ENCODE data around the gene HIVEP2. TPM values are rescaled to one million over a fixed set of nuclear protein-coding genes. Genes with fewer than 3 reads are reported as not detected.

The HIVEP2 gene
- polyA plus RNA-seq, 2 of the 4 experiments (the other 2 are of a cell fraction) = 2.2 to 2.6 TPM

- TF ChIP-seq EHF (CRISPR knock-in tag; IDR thresholded peaks at IDR 0.05) (no peak), CBX8 (IDR thresholded peaks at IDR 0.05) (no peak)
Measured at GRCh38 chr6:142729618-142730017, 215.4 kb downstream of the HIVEP2 start (continued).

DNA sequence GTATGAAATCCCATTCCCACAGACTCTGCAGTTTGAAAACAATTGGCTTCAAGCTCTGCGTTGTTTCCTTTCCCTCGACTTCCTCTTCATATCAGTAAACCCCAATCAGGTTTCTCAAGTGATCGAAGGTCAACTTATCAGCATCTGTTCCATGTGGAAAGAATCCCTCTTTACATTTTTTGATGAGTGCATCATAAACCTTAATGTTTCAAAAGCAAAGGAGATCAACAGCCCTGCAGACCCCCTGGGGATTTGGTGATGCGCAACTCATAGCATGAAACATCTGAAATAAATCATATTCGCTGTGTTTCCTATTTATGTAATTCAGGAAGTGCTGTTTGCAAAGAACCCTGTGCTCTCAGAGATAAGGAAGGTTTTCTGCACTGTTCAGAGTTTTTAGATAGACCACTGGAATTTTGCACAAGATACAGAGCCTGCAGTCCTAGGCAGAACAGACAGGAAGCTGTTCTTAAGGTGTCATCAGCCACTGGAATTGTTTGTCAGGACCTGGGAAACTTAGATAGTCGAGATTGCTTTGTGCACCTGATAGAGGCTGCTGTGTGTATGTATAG is 216.0 kb downstream of the HIVEP2 start:
- POLR2A ChIA-PET = no interaction called here
- TF ChIP-seq TP53 (CRISPR knock-in tag; IDR thresholded peaks at IDR 0.05) (no peak), RNF2 (IDR thresholded peaks at IDR 0.05; ENCODE audit: borderline replicate concordance, low read depth) (no peak), CHD4 (IDR thresholded peaks at IDR 0.05; ENCODE audit: borderline replicate concordance) (no peak), CEBPB (IDR thresholded peaks at IDR 0.05) (no peak), POLR2A (IDR thresholded peaks at IDR 0.05; ENCODE audit: low read length) (no peak)
- H3K4me1 ChIP-seq = no peaks in the 10 kb centered on the region
- no peaks in the 10 kb centered on the region for H3K9me3 ChIP-seq
- no peak overlapping the region; the same call in 2 of the 3 replicates for H3K4me2 ChIP-seq
- DNase-seq (ENCODE audit: low read depth in 1 of 2, low spot score in 1 of 2) = no peak
- ATAC-seq = no peak
- CTCF ChIA-PET = no interaction called here
- no peak for FAIRE-seq
- WGBS (ENCODE audit: missing lambda C conversion rate) = 32% methylated on average over 6 of the region's 6 CpGs
- no peak overlapping the region for H3K27ac ChIP-seq
- no peak overlapping the region for H3K4me3 ChIP-seq

GRCh38 chr6:142728364-142728763 is 216.6 kb downstream of the HIVEP2 start:
- Histone ChIP-seq H3K4me3 (no peak overlapping the region), H3K4me2 (no peak overlapping the region), H3K4me1 (no peaks in the 10 kb centered on the region), H3K9me3 (no peaks in the 10 kb centered on the region), H3K27ac (no peak overlapping the region)
- TF ChIP-seq, protein P1, sequence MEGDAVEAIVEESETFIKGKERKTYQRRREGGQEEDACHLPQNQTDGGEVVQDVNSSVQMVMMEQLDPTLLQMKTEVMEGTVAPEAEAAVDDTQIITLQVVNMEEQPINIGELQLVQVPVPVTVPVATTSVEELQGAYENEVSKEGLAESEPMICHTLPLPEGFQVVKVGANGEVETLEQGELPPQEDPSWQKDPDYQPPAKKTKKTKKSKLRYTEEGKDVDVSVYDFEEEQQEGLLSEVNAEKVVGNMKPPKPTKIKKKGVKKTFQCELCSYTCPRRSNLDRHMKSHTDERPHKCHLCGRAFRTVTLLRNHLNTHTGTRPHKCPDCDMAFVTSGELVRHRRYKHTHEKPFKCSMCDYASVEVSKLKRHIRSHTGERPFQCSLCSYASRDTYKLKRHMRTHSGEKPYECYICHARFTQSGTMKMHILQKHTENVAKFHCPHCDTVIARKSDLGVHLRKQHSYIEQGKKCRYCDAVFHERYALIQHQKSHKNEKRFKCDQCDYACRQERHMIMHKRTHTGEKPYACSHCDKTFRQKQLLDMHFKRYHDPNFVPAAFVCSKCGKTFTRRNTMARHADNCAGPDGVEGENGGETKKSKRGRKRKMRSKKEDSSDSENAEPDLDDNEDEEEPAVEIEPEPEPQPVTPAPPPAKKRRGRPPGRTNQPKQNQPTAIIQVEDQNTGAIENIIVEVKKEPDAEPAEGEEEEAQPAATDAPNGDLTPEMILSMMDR (IDR thresholded peaks at IDR 0.05) = no peak
- TF ChIP-seq HDAC2 (IDR thresholded peaks at IDR 0.05) = no peak
- no peak for TF ChIP-seq KDM1A (IDR thresholded peaks at IDR 0.05; ENCODE audit: low read depth)
- ATAC-seq = no peak
- no peak for DNase-seq (ENCODE audit: low read depth in 1 of 2, low spot score in 1 of 2)
- 50% methylated on average over 2 of the region's 2 CpGs for WGBS (ENCODE audit: missing lambda C conversion rate)
- CTCF ChIA-PET = no interaction called here
- POLR2A ChIA-PET = no interaction called here
- no peak for FAIRE-seq

DNA sequence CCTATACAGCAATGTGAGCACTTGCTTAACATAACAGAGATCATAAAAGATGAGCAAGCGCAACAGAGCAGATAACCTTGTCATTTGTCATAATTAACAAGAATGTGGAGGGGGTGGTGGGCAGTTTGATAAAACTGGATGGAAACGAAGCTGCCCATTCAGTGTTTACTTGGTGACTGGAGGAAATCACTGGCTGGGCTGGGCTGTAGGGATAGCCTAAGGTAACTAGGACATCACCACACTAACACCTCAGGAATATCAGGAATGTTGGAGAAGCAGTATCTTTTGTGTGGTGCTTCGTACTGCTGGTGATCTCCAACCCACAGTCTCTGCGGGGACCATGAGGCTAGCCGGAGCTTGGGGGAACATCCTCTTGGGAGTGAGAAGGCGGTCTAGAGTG is 218.4 kb downstream of the HIVEP2 start:
- ChIA-PET CTCF (no interaction called here), POLR2A (no interaction called here)
- no peak for ATAC-seq
- FAIRE-seq = no peak
- H3K4me1 ChIP-seq = no peaks in the 10 kb centered on the region
- no peak overlapping the region for H3K4me3 ChIP-seq
- H3K27ac ChIP-seq = no peak overlapping the region
- H3K9me3 ChIP-seq = no peaks in the 10 kb centered on the region
- TF ChIP-seq SMC3 (IDR thresholded peaks at IDR 0.05) = no peak
- no peak for TF ChIP-seq HOXB5 (CRISPR knock-in tag; IDR thresholded peaks at IDR 0.05)
- DNase-seq (ENCODE audit: low read depth in 1 of 2, low spot score in 1 of 2) = no peak
- WGBS (ENCODE audit: missing lambda C conversion rate) = 79% methylated on average over 6 of the region's 6 CpGs
- H3K4me2 ChIP-seq = no peak overlapping the region

- Histone ChIP-seq H3K9me3 (no peaks in the 10 kb centered on the region), H3K27ac (no peak overlapping the region), H3K4me1 (no peaks in the 10 kb centered on the region), H3K4me2 (no peak overlapping the region), H3K4me3 (no peak overlapping the region)
- POLR2A ChIA-PET = no interaction called here
- DNase-seq (ENCODE audit: low read depth in 1 of 2, low spot score in 1 of 2) = no peak
- no peak for ATAC-seq
- TF ChIP-seq CBX8 (IDR thresholded peaks at IDR 0.05) = no peak
- TF ChIP-seq, protein P2, sequence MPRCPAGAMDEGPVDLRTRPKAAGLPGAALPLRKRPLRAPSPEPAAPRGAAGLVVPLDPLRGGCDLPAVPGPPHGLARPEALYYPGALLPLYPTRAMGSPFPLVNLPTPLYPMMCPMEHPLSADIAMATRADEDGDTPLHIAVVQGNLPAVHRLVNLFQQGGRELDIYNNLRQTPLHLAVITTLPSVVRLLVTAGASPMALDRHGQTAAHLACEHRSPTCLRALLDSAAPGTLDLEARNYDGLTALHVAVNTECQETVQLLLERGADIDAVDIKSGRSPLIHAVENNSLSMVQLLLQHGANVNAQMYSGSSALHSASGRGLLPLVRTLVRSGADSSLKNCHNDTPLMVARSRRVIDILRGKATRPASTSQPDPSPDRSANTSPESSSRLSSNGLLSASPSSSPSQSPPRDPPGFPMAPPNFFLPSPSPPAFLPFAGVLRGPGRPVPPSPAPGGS (IDR thresholded peaks at IDR 0.05) = no peak
- TF ChIP-seq, protein P1 (IDR thresholded peaks at IDR 0.05) = no peak
- no peak for TF ChIP-seq ZNF302 (CRISPR knock-in tag; IDR thresholded peaks at IDR 0.05)
- TF ChIP-seq, protein P3, sequence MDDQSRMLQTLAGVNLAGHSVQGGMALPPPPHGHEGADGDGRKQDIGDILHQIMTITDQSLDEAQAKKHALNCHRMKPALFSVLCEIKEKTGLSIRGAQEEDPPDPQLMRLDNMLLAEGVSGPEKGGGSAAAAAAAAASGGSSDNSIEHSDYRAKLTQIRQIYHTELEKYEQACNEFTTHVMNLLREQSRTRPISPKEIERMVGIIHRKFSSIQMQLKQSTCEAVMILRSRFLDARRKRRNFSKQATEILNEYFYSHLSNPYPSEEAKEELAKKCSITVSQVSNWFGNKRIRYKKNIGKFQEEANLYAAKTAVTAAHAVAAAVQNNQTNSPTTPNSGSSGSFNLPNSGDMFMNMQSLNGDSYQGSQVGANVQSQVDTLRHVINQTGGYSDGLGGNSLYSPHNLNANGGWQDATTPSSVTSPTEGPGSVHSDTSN (IDR thresholded peaks at IDR 0.05) = no peak
- CTCF ChIA-PET = no interaction called here
- WGBS (ENCODE audit: missing lambda C conversion rate) = 55% methylated on average over 5 of the region's 5 CpGs
- FAIRE-seq = no peak
Measured at GRCh38 chr6:142725024-142725770, 219.8 kb downstream of the HIVEP2 start.
